Heart right ventricle (tissue), 16 donors: ENCODE data around the gene IFFO2. TPM values are rescaled to one million over a fixed set of nuclear protein-coding genes. Genes with fewer than 3 reads are reported as not detected.

Experiments used
- ATAC-seq, 8 donors: fragments of 200-7000 bp; cut with Tn5 transposase; one replicate each; pipeline ENCODE4 v1.9.1; 2020; ENCODE audit warnings: mild to moderate bottlenecking in 8 of 8, moderate library complexity in 8 of 8, moderate number of reproducible peaks in 1 of 8
- DNase-seq, 2 donors: peaks; one replicate each; pipeline ENCODE4 v3.0.0-alpha.2; 2020
- H3K27ac ChIP-seq, 10 donors: fragments of 200-600 bp; sonication (generic) in 2 of 10; one replicate each; pipeline versions ENCODE4 v1.5.0 to v1.8.0; 2020 to 2022; ENCODE audit warnings: mild to moderate bottlenecking in 3 of 10
- H3K27me3 ChIP-seq, 7 donors: fragments of 200-600 bp; one replicate each; pipeline ENCODE4 v1.8.0; 2021 to 2022; ENCODE audit warnings: mild to moderate bottlenecking in 2 of 7
- H3K36me3 ChIP-seq, 9 donors: fragments of 200-600 bp; sonication (generic) in 1 of 9; one replicate each; pipeline versions ENCODE4 v1.5.0 to v1.8.0; 2020 to 2022; ENCODE audit warnings: mild to moderate bottlenecking in 2 of 9
- H3K4me1 ChIP-seq, 9 donors: fragments of 200-600 bp; sonication (generic) in 1 of 9; one replicate each; pipeline versions ENCODE4 v1.5.0 to v1.8.0; 2020 to 2022; ENCODE audit warnings: mild to moderate bottlenecking in 4 of 9
- H3K4me3 ChIP-seq, 10 donors: fragments of 200-600 bp; sonication (generic) in 2 of 10; one replicate each; pipeline versions ENCODE4 v1.5.0 to v1.8.0; 2020 to 2022; ENCODE audit warnings: mild to moderate bottlenecking in 7 of 10, moderate library complexity in 2 of 10
- H3K9me3 ChIP-seq, 11 donors: fragments of 200-600 bp in 10 of 11; sonication (generic) in 2 of 11; one replicate each; pipeline versions ENCODE4 v1.5.0 to v1.8.0; 2013 to 2022; ENCODE audit warnings: mild to moderate bottlenecking in 2 of 11, control low read depth in 1 of 11, moderate library complexity in 1 of 11
- WGBS, 2 donors: extraction: QIAGEN DNeasy Blood & Tissue Kit; methylation state at CpG; one replicate each; pipeline ENCODE4 v1.1.7; 2013; ENCODE audit warnings: inconsistent platforms in 1 of 2; 5-methylcytosine and 5-hydroxymethylcytosine counted together
- intact Hi-C, 10 donors: fragments of 100-400 bp; cut with DNase I; formaldehyde crosslinking; loops; one replicate each; pipeline versions ENCODE4 v1.11.1 to v1.14.2; 2022
- polyA plus RNA-seq, 2 donors: library from polyadenylated mRNA; stranded (reverse); fragments of 200-250 nt; gene quantifications; one replicate each; pipeline ENCODE4 v1.2.3, GENCODE V29; 2013
- total RNA-seq, 10 donors: library from RNA; stranded (reverse); fragmentation: NEBNext Ultra II Directional in 3 of 10; extraction: Animal tissue kit (Norgen Biotek cat#: 25700) in 3 of 10; gene quantifications; one replicate each; pipeline versions ENCODE4 v1.2.1 to v1.2.4, GENCODE V29; 2021 to 2023
- TF ChIP-seq, protein P1 (sequence below), 9 donors: fragments of 200-600 bp; sonication (generic) in 2 of 9; IDR thresholded peaks; one replicate each; pipeline versions ENCODE4 v1.5.0 to v1.8.0; 2021 to 2022; ENCODE audit warnings: antibody characterized with exemption in 9 of 9, mild to moderate bottlenecking in 5 of 9, moderate library complexity in 1 of 9
- donor health status: Arrhythmogenic right ventricular cardiomyopathy.
- donor health status: ischemic (EF 13 %, LVEDD 7.1; RV severe dilation, severe dysfunction).
- donor health status: healthy with polysubstance abuse.
- donor health status: DM: no; HTN: yes; CAD: no.
- donor health status: DM: no; HTN: no; CAD: no.
- donor health status: ischemic (EF 25% LVEDD 6.9; RV normal size, moderate dysfunction).
- donor health status: ischemic (EF 25% LVEDD 5.7; RV mildly dilated, moderate dysfunction).
- donor health status: healthy.
- donor health status: DM: yes; HTN: yes; CAD: no.
- donor health status: Ischemic cardiomyopathy.
- donor health status: ischemic (EF 35%, LVEDD 5.7; RV mildly dilated, moderate dysfunction).
- donor health status: nonischemic (EF 11% LVEDD 7.7; RV severe dilation, severe dysfunction).
- donor health status: DM: yes; HTN: yes; CAD: no.
- donor health status: PGD.
- donor health status: ischemic (EF 29% LVEDD 5.4; RV normal size, mild dysfunction).
- donor health status: nonischemic (EF 23%, LVEDD 6.1; RV moderate dilation, normal function).

IFFO2 gene
- total and polyA plus RNA-seq, 12 donors: 2.2 to 8.2 (median 4.6) TPM

DNA sequence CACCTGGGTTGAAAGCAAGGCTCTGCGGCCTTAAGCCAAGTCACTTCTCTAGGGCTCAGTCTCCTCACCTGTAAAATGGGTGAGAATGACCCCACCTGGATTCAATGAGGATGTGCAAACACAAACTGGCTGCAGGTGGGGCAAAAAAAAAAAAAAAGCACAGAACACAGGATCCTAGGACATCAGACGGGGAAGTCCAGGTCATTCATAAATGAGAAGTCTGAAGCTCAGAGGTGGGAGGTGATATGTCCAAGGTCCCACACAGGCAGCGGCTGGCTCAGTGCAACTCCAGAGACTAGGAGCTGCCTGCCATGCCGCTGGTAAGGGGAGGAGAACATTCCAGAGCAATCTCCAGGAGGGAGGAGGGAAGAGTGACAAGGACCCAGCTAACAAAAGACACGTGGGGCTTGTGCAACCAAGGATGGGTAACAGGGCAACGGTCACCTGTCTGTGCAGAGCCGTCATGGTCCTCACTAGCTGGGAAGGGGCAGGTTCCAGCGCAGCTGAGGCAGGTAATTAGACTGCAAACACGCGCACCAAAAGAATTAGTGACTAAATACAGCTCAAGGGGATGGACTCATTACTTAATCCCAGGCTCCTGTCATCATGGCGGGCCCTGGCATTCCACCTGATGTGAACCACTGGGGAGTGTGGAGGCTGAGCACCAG is 19.5 kb downstream of the IFFO2 start:
- DNase-seq (no peak), ATAC-seq (no peak)
- Histone ChIP-seq H3K4me3 (no peak overlapping the region), H3K27me3 (no peaks in the 10 kb centered on the region), H3K9me3 (no peaks in the 10 kb centered on the region), H3K27ac (no peak overlapping the region), H3K4me1 (peaks cover 23 to 53% (median 36%) of the 10 kb centered on the region in 9 donors), H3K36me3 (no peaks in the 10 kb centered on the region)
- TF ChIP-seq, protein P1, sequence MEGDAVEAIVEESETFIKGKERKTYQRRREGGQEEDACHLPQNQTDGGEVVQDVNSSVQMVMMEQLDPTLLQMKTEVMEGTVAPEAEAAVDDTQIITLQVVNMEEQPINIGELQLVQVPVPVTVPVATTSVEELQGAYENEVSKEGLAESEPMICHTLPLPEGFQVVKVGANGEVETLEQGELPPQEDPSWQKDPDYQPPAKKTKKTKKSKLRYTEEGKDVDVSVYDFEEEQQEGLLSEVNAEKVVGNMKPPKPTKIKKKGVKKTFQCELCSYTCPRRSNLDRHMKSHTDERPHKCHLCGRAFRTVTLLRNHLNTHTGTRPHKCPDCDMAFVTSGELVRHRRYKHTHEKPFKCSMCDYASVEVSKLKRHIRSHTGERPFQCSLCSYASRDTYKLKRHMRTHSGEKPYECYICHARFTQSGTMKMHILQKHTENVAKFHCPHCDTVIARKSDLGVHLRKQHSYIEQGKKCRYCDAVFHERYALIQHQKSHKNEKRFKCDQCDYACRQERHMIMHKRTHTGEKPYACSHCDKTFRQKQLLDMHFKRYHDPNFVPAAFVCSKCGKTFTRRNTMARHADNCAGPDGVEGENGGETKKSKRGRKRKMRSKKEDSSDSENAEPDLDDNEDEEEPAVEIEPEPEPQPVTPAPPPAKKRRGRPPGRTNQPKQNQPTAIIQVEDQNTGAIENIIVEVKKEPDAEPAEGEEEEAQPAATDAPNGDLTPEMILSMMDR (IDR thresholded peaks at IDR 0.05): no peak
- 89 to 91% methylated on average over 11 of the region's 11 CpGs for WGBS, 2 donors
- intact Hi-C loops: loop anchor here in 1 of 10 donors (1.0 kb wide), 1 partner anchor 63 kb away; no protein-coding TSS in a partner anchor

DNA sequence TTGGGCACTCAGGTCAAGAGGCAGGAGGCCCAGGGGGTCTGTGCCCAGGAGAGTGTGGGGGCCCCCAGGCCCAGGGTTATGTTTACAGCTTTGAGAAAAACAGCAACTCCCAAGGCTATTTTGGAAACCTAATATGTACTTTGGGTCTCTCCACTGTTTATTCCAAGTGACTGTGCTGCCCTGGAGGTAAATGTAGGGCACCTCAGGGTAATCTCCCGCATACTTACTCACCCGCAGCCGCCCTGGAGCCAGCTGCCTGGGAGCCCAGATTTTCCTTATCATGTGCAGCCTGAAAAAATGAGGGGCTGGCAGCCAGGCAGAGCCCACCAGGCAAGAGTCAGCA is 20.0 kb downstream of the IFFO2 start:
- no peaks in the 10 kb centered on the region for H3K36me3 ChIP-seq
- WGBS, 2 donors: 95 to 98% methylated on average over 3 of the region's 3 CpGs
- no peaks in the 10 kb centered on the region for H3K27me3 ChIP-seq
- peaks cover 18 to 50% (median 31%) of the 10 kb centered on the region in 9 donors for H3K4me1 ChIP-seq
- no peak overlapping the region for H3K4me3 ChIP-seq
- no peaks in the 10 kb centered on the region for H3K9me3 ChIP-seq
- DNase-seq: no peak
- TF ChIP-seq, protein P1 (IDR thresholded peaks at IDR 0.05): no peak
- H3K27ac ChIP-seq: no peak overlapping the region
- ATAC-seq: no peak
- intact Hi-C loops: no loop called here

DNA sequence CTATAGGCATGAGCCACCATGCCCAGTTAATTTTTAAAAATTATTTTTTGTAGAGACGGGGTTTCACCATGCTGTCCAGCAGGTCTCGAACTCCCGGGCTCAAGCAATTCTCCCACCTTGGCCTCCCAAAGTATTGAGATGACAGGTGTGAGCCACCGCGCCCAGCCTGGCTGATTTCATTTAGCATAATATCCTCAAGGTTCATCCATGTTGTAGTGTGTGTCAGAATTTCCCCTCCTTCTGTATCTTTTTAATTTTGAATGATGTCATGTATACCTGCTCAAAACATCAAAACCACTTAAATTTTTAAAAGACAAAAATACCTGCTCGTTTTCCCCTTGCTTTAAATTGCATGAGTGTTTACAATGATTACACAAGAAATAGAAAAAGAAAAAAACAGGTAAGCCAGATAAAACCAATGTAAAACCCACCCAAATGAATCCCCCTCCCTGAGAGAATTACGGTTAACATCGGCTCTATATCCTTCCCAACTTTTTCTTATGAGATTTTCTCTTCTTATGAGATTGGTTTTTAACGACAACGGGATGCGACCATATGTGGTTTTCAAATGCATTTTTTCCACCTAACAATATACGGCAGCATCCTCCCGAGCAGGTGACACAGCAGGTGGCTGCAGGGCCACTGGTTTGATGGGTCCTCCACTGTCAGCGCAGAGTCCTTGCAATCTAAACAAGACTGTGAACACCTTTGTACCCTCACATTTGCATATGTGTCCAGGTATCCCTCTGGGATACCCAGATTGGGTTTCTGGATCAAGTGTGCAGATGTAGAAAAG is 22.1 kb downstream of the IFFO2 start:
- WGBS, 2 donors: 80 to 86% methylated on average over 14 of the region's 14 CpGs
- Histone ChIP-seq H3K27me3 (no peaks in the 10 kb centered on the region), H3K36me3 (no peaks in the 10 kb centered on the region), H3K27ac (no peak overlapping the region), H3K4me3 (no peak overlapping the region), H3K9me3 (no peaks in the 10 kb centered on the region), H3K4me1 (peaks cover 9 to 46% (median 18%) of the 10 kb centered on the region in 9 donors)
- DNase-seq: no peak
- intact Hi-C loops: no loop called here
- TF ChIP-seq, protein P1 (IDR thresholded peaks at IDR 0.05): no peak
- ATAC-seq: no peak

DNA sequence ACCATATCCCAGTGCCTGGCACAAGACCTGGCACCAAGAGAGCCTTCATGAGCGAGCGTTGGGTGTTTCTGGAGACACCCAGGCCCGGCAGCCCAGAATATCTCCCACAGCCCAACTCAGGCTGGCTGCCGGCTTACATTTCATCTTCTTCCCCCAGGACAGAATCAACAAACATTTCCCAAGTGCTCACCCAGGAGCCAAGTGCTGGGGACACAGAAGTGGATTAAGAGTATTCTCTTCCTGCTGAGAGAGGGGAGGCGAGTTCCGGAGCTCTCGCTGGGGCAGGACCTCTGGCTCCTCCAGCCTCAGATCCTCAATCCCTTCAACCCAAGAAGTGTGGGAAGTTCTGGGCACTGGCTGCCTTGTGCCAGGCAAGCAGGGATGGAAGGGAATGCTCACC is 23.6 kb downstream of the IFFO2 start:
- TF ChIP-seq, protein P1 (IDR thresholded peaks at IDR 0.05): no peak
- H3K4me3 ChIP-seq: no peak overlapping the region
- peaks cover 3 to 47% (median 12%) of the 10 kb centered on the region in 9 donors for H3K4me1 ChIP-seq
- intact Hi-C loops: no loop called here
- H3K36me3 ChIP-seq: no peaks in the 10 kb centered on the region
- H3K9me3 ChIP-seq: no peaks in the 10 kb centered on the region
- no peak for ATAC-seq
- WGBS, 2 donors: 64 to 65% methylated on average over 7 of the region's 7 CpGs
- H3K27ac ChIP-seq: no peak overlapping the region
- no peaks in the 10 kb centered on the region for H3K27me3 ChIP-seq
- no peak for DNase-seq
